NT2/D1 (cell line): ENCODE measurements around the gene TEX14.

Experiments used
- SUZ12 ChIP-seq: IDR thresholded peaks from 2 replicates; pipeline ENCODE4 v1.6.1; 2011; ENCODE audit not compliant: insufficient read length, insufficient read depth; ENCODE audit errors: extremely low read depth
- YY1 ChIP-seq: IDR thresholded peaks from 2 replicates; pipeline ENCODE4 v1.6.1; 2011; ENCODE audit not compliant: insufficient read length, insufficient read depth
- ZNF274 ChIP-seq: IDR thresholded peaks from 2 replicates; pipeline ENCODE4 v1.6.1; 2011; ENCODE audit warnings: mild to moderate bottlenecking, low read depth, low read length

- TF ChIP-seq ZNF274 (no peak), YY1 (no peak), SUZ12 (no peak)
Measured at GRCh38 chr17:58580671-58581070, 111.2 kb downstream of the TEX14 start.
